Left lung (tissue), 10 donors: ENCODE results near the gene PPA1. TPM values are rescaled to one million over a fixed set of nuclear protein-coding genes. Genes with fewer than 3 reads are reported as not detected.
A peak's percentile ranks its signal among the peaks of the same experiment; 100 is the strongest.

Experiments used
- ATAC-seq: fragments of 200-7000 bp; cut with Tn5 transposase; one replicate; pipeline ENCODE4 v1.9.1; 2020; ENCODE audit warnings: moderate library complexity
- DNase-seq, 4 donors: peaks; one replicate each; pipeline ENCODE4 v3.0.0-alpha.2; 2013 to 2020
- H3K27ac ChIP-seq, 2 donors: fragments of 200-600 bp; sonication (generic) in 1 of 2; one replicate each; pipeline versions ENCODE4 v1.5.0 to v1.8.0; 2020 to 2021
- H3K27me3 ChIP-seq, 2 donors: fragments of 200-600 bp; sonication (generic) in 1 of 2; one replicate each; pipeline versions ENCODE4 v1.5.0 to v1.8.0; 2020 to 2021
- H3K36me3 ChIP-seq, 2 donors: fragments of 200-600 bp; sonication (generic) in 1 of 2; one replicate each; pipeline versions ENCODE4 v1.5.0 to v1.8.0; 2020 to 2021
- H3K4me1 ChIP-seq, 2 donors: fragments of 200-600 bp; one replicate each; pipeline ENCODE4 v1.8.0; 2021
- H3K4me3 ChIP-seq, 2 donors: fragments of 200-600 bp; sonication (generic) in 1 of 2; one replicate each; pipeline versions ENCODE4 v1.5.0 to v1.8.0; 2020 to 2021; ENCODE audit warnings: mild to moderate bottlenecking in 1 of 2
- H3K9me3 ChIP-seq, 2 donors: fragments of 200-600 bp; sonication (generic) in 1 of 2; one replicate each; pipeline versions ENCODE4 v1.5.0 to v1.8.0; 2020 to 2021
- CTCF ChIP-seq, 2 donors: fragments of 200-600 bp; sonication (generic) in 1 of 2; IDR thresholded peaks; one replicate each; pipeline versions ENCODE4 v1.5.0 to v1.8.0; 2021; ENCODE audit warnings: antibody characterized with exemption in 2 of 2
- intact Hi-C, 2 donors: fragments of 100-400 bp; cut with DNase I; formaldehyde crosslinking; loops; one replicate each; pipeline versions ENCODE4 v1.11.2 to v1.14.2; 2022
- polyA plus RNA-seq, 6 donors: library from polyadenylated mRNA; unstranded; fragments of 120-200 nt; gene quantifications; one replicate each; pipeline ENCODE4 v1.2.1, GENCODE V29; 2013; ENCODE audit not compliant: insufficient read length in 6 of 6
- total RNA-seq, 2 donors: library from RNA; stranded (reverse); fragmentation: NEBNext Ultra II Directional; extraction: Animal tissue kit (Norgen Biotek cat#: 25700); gene quantifications; one replicate each; pipeline ENCODE4 v1.2.1, GENCODE V29; 2021
- donor health status: DM: no; HTN: yes; CAD: no.
- donor health status: DM: no; HTN: no; CAD: no.

The PPA1 gene
- total and polyA plus RNA-seq, 8 donors: 102 to 231 (median 129) TPM

- Histone ChIP-seq H3K27ac (no peak overlapping the region), H3K27me3 (peaks cover 16 to 39% of the 10 kb centered on the region in 2 donors), H3K36me3 (no peaks in the 10 kb centered on the region), H3K9me3 (peaks cover 0 to 8% of the 10 kb centered on the region in 2 donors), H3K4me1 (peaks cover 7 to 13% of the 10 kb centered on the region in 2 donors), H3K4me3 (no peak overlapping the region)
- intact Hi-C loops: no loop called here
- no peak for TF ChIP-seq CTCF (IDR thresholded peaks at IDR 0.05)
- DNase-seq (no peak), ATAC-seq (peak; percentile 14)
These were observed 23.2 kb upstream of the PPA1 start for GRCh38 chr10:70256463-70256862.

GRCh38 chr10:70255329-70256299 is 22.4 kb upstream of the PPA1 start:
- H3K27ac ChIP-seq: no peak overlapping the region
- peaks cover 7 to 13% of the 10 kb centered on the region in 2 donors for H3K4me1 ChIP-seq
- no peaks in the 10 kb centered on the region for H3K9me3 ChIP-seq
- DNase-seq (peak in 3 of 4 donors; percentile 32 to 82 (median 58)), ATAC-seq (peak; percentile 81)
- peaks cover 16 to 39% of the 10 kb centered on the region in 2 donors for H3K27me3 ChIP-seq
- no peak for TF ChIP-seq CTCF (IDR thresholded peaks at IDR 0.05)
- intact Hi-C loops: no loop called here
- no peak overlapping the region for H3K4me3 ChIP-seq
- no peaks in the 10 kb centered on the region for H3K36me3 ChIP-seq

- no peak overlapping the region for H3K27ac ChIP-seq
- no peak for TF ChIP-seq CTCF (IDR thresholded peaks at IDR 0.05)
- peaks cover 7 to 13% of the 10 kb centered on the region in 2 donors for H3K4me1 ChIP-seq
- no peak overlapping the region for H3K4me3 ChIP-seq
- no peak for DNase-seq
- no peaks in the 10 kb centered on the region for H3K9me3 ChIP-seq
- no peaks in the 10 kb centered on the region for H3K36me3 ChIP-seq
- peaks cover 16 to 39% of the 10 kb centered on the region in 2 donors for H3K27me3 ChIP-seq
- no peak for ATAC-seq
- intact Hi-C loops: no loop called here
These were observed 21.6 kb upstream of the PPA1 start for GRCh38 chr10:70254778-70255328.

- no peaks in the 10 kb centered on the region for H3K36me3 ChIP-seq
- DNase-seq (no peak), ATAC-seq (no peak)
- no peaks in the 10 kb centered on the region for H3K9me3 ChIP-seq
- intact Hi-C loops: no loop called here
- H3K27me3 ChIP-seq: peaks cover 16 to 39% of the 10 kb centered on the region in 2 donors
- no peak for TF ChIP-seq CTCF (IDR thresholded peaks at IDR 0.05)
- no peak overlapping the region for H3K27ac ChIP-seq
- no peak overlapping the region for H3K4me3 ChIP-seq
- peaks cover 7 to 13% of the 10 kb centered on the region in 2 donors for H3K4me1 ChIP-seq
These were observed 20.9 kb upstream of the PPA1 start for GRCh38 chr10:70253878-70254765.
